T-helper 1 cell treated with Interleukin-12 subunit alpha and Interleukin-12 subunit beta and Interleukin-4 antibody, amounts not matched to agents 30 μg/mL and 1 μg/mL, for 36 hours (primary cell): ENCODE results near the gene MLLT3.
A peak's percentile ranks its signal among the peaks of the same experiment; 100 is the strongest.

ENCODE experiments used
- H3K27ac Mint-ChIP-seq: one replicate; pipeline ENCODE4 v1.8.0; 2021; ENCODE audit warnings: mild to moderate bottlenecking, mixed read lengths
- H3K27me3 Mint-ChIP-seq: one replicate; pipeline ENCODE4 v1.8.0; 2021; ENCODE audit warnings: low read depth, mixed read lengths
- H3K36me3 Mint-ChIP-seq: one replicate; pipeline ENCODE4 v1.8.0; 2021; ENCODE audit warnings: low read depth, mixed read lengths
- H3K4me1 Mint-ChIP-seq: one replicate; pipeline ENCODE4 v1.8.0; 2021; ENCODE audit warnings: low read depth, mixed read lengths
- H3K4me3 Mint-ChIP-seq: one replicate; pipeline ENCODE4 v1.8.0; 2021; ENCODE audit warnings: mild to moderate bottlenecking, moderate library complexity, mixed read lengths
- H3K9me3 Mint-ChIP-seq: one replicate; pipeline ENCODE4 v1.8.0; 2021; ENCODE audit warnings: mixed read lengths

The MLLT3 gene

DNA sequence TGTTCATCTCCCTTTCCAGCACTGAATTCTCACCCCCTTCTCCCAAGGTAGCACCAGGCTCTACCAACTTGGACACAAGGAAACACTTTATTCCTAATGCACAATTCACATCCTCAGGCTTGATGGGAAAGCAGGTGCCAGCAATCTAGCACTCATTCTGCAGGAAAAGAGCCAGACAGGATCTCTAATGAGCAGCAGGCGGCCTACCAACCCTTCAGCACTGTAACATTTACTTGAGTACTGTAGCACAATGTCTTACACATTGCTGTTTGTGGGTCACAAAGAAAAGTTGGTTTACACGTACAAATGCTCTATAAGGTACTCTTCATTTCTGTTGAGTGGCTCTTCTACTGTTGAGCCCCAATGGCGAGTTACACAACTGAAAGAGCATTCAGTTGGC, 254.4 kb downstream of the MLLT3 start:
- peaks cover 33% of the 10 kb centered on the region for H3K4me1 Mint-ChIP-seq

DNA sequence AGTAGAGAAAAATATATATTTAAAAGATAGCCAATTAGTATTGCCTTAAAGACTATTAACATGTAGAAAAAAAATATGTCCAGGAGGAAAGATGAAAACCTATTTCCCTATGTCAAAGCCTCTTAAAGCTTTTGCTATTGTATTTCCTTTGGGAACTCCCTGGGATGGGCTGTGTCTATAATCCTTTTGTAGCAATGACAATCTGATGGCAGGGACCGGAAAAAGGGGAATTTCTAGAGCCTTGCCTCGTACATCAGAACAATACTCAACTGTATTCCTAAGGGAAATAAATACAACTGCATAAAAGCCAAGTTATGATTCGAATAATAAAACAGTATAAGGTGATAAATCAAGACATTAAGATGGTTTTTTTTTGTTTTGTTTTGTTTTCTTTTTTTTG, 257.3 kb downstream of the MLLT3 start:
- H3K4me3 Mint-ChIP-seq: no peak overlapping the region
- H3K27me3 Mint-ChIP-seq: no peaks in the 10 kb centered on the region
- H3K27ac Mint-ChIP-seq: no peak overlapping the region
- H3K4me1 Mint-ChIP-seq: peaks cover 36% of the 10 kb centered on the region
- no peaks in the 10 kb centered on the region for H3K9me3 Mint-ChIP-seq
- H3K36me3 Mint-ChIP-seq: peaks cover 38% of the 10 kb centered on the region

More for the DNA sequence above, 254.4 kb downstream of the MLLT3 start:
- no peak overlapping the region for H3K4me3 Mint-ChIP-seq
- peaks cover 31% of the 10 kb centered on the region for H3K36me3 Mint-ChIP-seq
- no peaks in the 10 kb centered on the region for H3K27me3 Mint-ChIP-seq
- no peaks in the 10 kb centered on the region for H3K9me3 Mint-ChIP-seq
- H3K27ac Mint-ChIP-seq: no peak overlapping the region

DNA sequence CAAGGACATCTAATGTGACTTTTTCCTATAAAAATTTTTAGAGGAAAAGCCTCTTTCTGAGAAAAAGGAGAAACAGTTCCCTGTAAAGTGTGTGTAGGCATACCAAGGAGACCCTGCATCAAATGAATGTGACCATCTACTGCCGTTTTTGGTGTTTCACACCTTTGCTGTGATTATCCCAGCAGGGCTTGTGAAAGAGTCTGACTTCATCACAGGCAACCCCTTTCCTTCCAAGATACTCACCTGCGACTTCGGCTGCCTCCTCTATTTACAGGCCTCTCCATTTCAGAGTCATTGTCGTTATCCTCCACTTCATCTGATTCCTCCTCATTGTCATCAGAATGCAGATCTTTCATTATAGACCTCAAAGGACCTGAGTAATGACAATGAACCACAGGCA, 259.1 kb downstream of the MLLT3 start:
- peaks cover 37% of the 10 kb centered on the region for H3K4me1 Mint-ChIP-seq
- peaks cover 40% of the 10 kb centered on the region for H3K36me3 Mint-ChIP-seq
- H3K27ac Mint-ChIP-seq: no peak overlapping the region
- no peaks in the 10 kb centered on the region for H3K27me3 Mint-ChIP-seq
- no peak overlapping the region for H3K4me3 Mint-ChIP-seq
- H3K9me3 Mint-ChIP-seq: no peaks in the 10 kb centered on the region

DNA sequence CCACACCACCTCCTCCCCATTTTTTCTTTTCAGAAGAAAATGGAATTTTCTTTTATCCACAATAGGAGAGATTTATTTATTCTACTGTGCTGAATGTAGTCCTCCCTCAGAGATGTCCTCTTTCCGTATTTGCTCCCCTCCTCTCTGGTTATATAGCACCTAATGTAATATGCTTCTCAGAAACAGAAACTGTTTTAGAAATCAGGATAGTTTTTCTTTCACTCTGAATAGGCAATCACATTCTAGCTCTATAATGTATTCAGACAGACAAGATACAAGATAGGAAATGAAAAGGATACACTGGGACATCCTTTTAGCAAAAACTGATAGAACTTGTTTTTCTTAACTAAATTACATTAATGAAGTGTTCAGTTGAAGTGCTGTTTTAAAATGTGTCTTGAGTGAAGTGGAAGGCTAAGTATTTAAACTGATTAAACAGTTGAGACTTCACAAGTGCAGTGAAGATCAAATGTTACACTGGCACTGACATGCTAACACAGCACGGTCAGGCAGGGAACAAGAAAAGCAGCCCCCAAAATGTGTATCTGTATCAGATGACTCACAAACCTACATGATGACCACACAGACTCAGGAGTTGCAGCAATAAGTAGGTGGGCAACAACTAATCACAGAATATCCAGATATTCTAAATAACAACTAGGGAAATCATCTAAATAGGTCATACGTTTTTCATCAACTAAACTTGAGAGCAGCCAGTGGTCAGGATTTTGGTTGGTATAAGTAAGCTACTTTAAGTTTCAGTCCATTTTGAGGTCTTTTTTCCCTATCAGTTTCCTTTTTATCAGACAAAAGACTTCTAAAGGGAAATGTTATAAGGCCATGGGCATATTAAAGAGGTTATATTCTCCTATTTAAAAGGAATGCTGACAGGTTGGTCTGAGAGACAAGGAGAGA, 260.4 kb downstream of the MLLT3 start:
- H3K27me3 Mint-ChIP-seq: no peaks in the 10 kb centered on the region
- H3K4me3 Mint-ChIP-seq: peak overlapping the region; percentile 47
- H3K36me3 Mint-ChIP-seq: peaks cover 34% of the 10 kb centered on the region
- peaks cover 45% of the 10 kb centered on the region for H3K4me1 Mint-ChIP-seq
- H3K27ac Mint-ChIP-seq: peak overlapping the region; percentile 77
- H3K9me3 Mint-ChIP-seq: no peaks in the 10 kb centered on the region

DNA sequence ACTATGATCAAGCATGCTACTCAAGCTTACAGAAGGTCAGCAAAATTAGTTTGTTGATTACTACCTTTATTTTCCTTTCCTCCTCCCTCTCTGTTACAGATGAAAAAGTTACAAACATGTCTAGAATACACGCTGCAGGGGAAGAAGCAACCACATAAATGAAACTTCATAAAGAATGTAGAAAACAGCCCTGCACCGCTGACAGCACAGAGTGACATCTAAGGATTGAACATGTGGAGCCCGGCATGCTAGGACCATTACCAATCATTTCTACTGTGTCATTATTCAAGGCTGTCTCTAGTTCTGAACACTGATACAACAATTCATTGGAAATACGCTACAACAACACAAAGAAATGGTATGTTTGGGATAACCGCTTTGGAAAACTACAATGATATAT, 261.1 kb downstream of the MLLT3 start:
- Mint-ChIP-seq H3K4me1 (peaks cover 52% of the 10 kb centered on the region), H3K36me3 (peaks cover 33% of the 10 kb centered on the region), H3K9me3 (no peaks in the 10 kb centered on the region), H3K27me3 (no peaks in the 10 kb centered on the region), H3K4me3 (peak overlapping the region; percentile 56), H3K27ac (peak overlapping the region; percentile 77)

DNA sequence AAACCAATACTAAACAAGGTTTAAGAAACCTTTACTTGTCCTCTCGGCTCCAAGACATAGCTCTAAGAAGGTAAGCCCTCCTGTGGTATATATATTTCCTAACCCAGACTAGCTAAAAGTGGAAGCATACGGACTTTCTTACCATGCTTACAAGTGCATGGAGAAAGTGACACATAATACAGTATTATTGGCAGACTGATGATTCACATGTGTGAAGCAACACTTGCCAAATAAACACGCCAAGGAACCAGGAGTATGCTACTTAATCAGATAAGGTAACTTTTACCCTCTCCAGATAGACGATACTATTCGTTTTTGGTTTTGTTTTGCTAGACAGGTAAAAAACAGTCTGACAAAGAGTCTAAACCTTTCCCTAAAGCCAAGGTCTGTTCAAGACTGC, 264.1 kb downstream of the MLLT3 start:
- Mint-ChIP-seq H3K4me1 (peaks cover 73% of the 10 kb centered on the region), H3K27me3 (no peaks in the 10 kb centered on the region), H3K9me3 (no peaks in the 10 kb centered on the region), H3K27ac (peak overlapping the region; percentile 55), H3K36me3 (peaks cover 40% of the 10 kb centered on the region), H3K4me3 (peak overlapping the region; percentile 23)

DNA sequence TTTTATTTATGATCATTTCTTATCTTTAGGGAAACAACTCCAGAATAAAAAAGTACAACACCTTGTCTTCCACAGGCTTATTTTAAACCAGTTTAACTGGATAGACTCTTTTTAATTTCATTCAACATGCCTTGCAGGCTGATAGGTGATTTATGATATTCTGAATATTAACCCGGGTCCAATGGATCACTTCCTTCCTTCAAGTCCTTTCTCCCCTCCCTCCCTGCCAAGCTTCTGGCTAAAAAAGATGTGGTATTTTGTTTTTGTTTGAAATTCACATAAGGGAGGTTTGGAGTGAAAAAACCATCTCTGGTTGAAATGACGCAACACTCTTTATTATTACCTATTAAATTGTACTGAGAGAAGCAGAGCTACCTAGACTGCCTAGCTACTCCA, 265.3 kb downstream of the MLLT3 start:
- peaks cover 76% of the 10 kb centered on the region for H3K4me1 Mint-ChIP-seq
- H3K27me3 Mint-ChIP-seq: no peaks in the 10 kb centered on the region
- H3K27ac Mint-ChIP-seq: no peak overlapping the region
- peaks cover 48% of the 10 kb centered on the region for H3K36me3 Mint-ChIP-seq
- no peaks in the 10 kb centered on the region for H3K9me3 Mint-ChIP-seq
- H3K4me3 Mint-ChIP-seq: no peak overlapping the region

DNA sequence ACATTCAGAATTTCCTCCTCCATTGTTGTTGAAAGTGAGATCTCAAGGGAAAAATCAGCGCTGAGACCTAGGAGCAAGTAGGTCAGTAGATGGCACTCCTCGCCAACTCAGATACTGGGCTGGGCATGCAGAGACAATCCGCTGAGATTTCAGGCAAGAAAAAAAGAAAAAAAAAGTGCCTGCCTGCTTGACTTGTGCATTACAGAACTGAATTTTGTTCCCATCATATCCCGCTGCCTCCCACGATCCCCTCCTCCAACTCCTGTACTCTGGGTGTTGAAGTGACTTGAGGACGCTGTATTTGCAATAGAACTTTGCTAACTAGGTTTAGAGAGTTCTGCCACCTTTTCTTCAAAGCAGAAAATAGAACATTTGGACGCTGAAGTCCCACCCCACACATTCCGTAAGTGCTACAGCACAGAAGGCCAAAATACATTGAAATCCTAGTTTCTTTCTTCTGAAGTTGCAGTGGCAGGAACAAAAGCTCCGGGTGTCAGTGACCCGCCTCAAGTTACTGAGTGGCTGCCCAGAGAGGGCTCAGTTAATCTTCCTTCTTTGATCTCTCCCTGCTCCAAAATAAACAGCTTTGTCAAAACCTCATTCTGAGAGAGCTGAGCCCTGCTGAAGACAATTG, 265.8 kb downstream of the MLLT3 start:
- no peaks in the 10 kb centered on the region for H3K9me3 Mint-ChIP-seq
- H3K4me1 Mint-ChIP-seq: peaks cover 73% of the 10 kb centered on the region
- no peak overlapping the region for H3K27ac Mint-ChIP-seq
- no peaks in the 10 kb centered on the region for H3K27me3 Mint-ChIP-seq
- H3K36me3 Mint-ChIP-seq: peaks cover 47% of the 10 kb centered on the region
- no peak overlapping the region for H3K4me3 Mint-ChIP-seq

DNA sequence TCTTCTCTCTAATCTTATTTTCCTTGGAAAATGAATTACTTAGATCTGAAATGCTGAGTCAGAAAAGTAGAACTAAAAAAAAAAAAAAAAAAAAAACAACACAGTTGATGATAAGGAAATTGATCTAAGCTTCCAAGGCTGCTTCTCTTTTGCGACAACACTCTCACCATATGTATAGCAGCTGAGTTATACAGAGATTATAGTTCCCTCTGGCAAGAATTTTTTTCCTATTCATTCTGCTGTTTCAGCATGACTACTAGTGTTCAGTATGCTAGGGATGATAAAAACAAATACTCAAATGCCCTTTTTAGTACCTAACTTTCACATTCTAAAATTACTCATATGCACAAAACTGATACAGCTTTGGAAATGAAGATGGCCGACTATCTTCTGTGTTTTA, 267.3 kb downstream of the MLLT3 start:
- H3K36me3 Mint-ChIP-seq: peaks cover 41% of the 10 kb centered on the region
- H3K4me3 Mint-ChIP-seq: no peak overlapping the region
- H3K27ac Mint-ChIP-seq: peak overlapping the region; percentile 85
- peaks cover 62% of the 10 kb centered on the region for H3K4me1 Mint-ChIP-seq
- H3K9me3 Mint-ChIP-seq: no peaks in the 10 kb centered on the region
- no peaks in the 10 kb centered on the region for H3K27me3 Mint-ChIP-seq

DNA sequence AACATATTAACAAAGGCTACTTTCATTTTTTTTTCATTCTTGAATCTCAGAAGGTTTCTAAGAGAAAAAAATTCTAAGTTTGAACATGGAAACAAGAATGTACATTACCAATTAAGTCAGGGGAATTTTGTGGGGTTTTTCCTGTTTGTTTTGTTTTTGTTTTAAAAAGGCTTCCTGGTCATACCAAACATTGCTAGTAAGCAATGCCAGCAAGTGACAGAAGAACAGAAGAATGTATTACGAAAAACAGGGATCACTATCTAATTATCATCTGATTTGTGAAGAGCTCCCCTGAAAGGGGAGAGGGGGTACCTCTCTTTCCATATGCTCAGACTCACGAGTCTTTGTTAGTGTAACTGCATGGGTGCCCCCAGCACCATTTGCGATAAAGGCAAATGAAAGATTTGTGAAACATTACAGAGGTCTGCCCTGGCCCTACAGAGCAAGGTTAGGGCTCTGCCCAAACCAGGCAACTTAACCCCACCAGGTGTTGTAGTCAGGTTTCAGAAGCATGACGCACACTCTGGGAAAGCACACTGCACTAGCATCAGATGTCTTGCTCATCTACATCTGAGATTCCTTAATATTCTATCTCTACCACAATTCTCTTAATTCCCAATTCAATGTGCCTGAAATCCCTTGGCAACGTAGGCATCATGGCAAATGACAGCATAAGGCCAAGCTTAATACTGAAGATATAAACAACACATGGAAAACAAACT, 268.2 kb downstream of the MLLT3 start:
- Mint-ChIP-seq H3K9me3 (no peaks in the 10 kb centered on the region), H3K4me1 (peaks cover 62% of the 10 kb centered on the region), H3K27ac (peak overlapping the region; percentile 60), H3K4me3 (no peak overlapping the region), H3K36me3 (peaks cover 42% of the 10 kb centered on the region), H3K27me3 (no peaks in the 10 kb centered on the region)

DNA sequence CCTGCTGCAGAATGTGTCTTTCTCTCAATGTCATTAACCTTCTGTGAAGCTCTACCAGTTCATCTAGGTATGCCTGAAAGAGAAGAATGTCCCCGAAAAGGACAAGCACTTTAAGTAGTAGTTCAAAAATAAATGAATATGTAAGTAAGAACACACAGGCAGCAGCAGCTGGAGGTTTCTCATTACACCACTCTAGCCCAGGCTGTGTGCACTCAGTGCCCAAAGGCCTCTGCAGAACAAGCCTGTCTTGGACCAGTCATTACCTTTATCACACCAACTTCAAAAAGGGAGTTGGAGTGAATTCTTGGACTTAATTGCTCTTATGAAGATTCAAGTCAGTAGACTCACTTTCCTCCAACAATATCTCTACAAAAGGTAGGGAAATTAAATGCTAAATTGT, 268.8 kb downstream of the MLLT3 start:
- peaks cover 60% of the 10 kb centered on the region for H3K4me1 Mint-ChIP-seq
- H3K27me3 Mint-ChIP-seq: no peaks in the 10 kb centered on the region
- no peaks in the 10 kb centered on the region for H3K9me3 Mint-ChIP-seq
- H3K36me3 Mint-ChIP-seq: peaks cover 41% of the 10 kb centered on the region
- H3K27ac Mint-ChIP-seq: peak overlapping the region; percentile 60
- H3K4me3 Mint-ChIP-seq: no peak overlapping the region

DNA sequence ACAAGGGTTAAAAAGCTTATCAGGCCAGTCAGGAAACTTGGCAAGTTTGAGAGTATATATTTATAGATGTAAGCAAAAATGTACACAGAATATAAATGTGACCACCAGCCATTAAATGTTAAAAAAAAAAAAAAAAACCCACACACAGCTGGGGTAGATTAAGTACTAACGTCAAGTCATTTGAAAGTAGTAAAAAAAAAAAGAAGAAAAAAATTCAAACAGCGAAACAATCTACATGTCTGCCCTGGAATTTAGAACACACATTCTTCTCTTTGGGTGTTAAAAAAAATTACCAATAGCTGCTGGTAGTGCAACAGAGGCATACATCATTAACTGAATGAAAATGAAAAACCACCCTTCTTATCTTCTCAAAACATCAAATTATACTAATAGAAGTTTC, 269.7 kb downstream of the MLLT3 start:
- Mint-ChIP-seq H3K27ac (no peak overlapping the region), H3K27me3 (no peaks in the 10 kb centered on the region), H3K4me1 (peaks cover 55% of the 10 kb centered on the region), H3K9me3 (no peaks in the 10 kb centered on the region), H3K4me3 (no peak overlapping the region), H3K36me3 (peaks cover 41% of the 10 kb centered on the region)

DNA sequence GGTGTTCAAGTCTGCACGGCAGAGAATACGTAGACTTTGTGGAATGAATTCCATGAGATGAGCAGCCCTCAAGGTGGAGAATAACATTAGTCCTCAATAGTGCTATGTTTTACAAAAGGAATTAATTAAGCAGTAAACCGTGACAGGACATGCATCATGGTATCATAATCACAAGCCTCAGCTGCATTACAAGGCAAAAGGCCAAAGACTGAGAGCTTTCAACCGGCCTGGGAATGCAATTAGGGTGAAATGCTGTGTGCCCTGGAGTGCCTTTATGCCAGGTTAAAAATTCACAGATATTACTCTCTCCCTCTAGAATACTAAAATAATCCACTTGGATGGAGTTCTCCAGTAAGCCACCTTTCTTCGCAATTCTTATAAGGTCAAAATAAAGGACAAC, 270.6 kb downstream of the MLLT3 start:
- Mint-ChIP-seq H3K27ac (no peak overlapping the region), H3K4me3 (no peak overlapping the region), H3K9me3 (no peaks in the 10 kb centered on the region), H3K36me3 (peaks cover 45% of the 10 kb centered on the region), H3K4me1 (peaks cover 48% of the 10 kb centered on the region), H3K27me3 (no peaks in the 10 kb centered on the region)

DNA sequence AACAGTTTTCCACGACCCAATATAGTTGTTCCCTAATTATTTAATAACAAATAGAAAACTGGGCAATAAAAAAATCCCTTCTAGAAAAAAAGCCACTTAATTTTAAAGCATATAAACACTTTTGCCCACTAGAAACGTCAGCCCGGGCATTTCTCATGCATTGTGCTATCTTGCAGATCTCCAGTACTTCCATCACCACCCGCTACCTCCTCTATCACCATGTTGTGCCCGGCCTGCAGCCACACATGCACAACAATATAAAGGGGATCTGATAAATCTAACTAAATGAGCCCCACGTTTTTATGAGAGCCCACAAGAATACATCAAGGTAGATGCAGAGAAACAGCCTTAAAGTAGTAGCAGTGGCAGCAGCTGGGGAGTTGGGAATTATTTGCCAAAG, 272.7 kb downstream of the MLLT3 start:
- no peak overlapping the region for H3K4me3 Mint-ChIP-seq
- H3K36me3 Mint-ChIP-seq: peaks cover 58% of the 10 kb centered on the region
- H3K9me3 Mint-ChIP-seq: no peaks in the 10 kb centered on the region

More for the DNA sequence above, 272.7 kb downstream of the MLLT3 start:
- Mint-ChIP-seq H3K4me1 (peaks cover 31% of the 10 kb centered on the region), H3K27me3 (no peaks in the 10 kb centered on the region), H3K27ac (peak overlapping the region; percentile 39)
